Karpas-422 (cell line): ENCODE results near the gene PRPF40B. TPM values are rescaled to one million over a fixed set of nuclear protein-coding genes. Genes with fewer than 3 reads are reported as not detected.

Experiments used
- DNase-seq: peaks from one replicate; pipeline ENCODE4 v3.0.0-alpha.2; 2015
- H2AFZ ChIP-seq: fragments of 200-600 bp; sonication (generic); 2 replicates; pipeline ENCODE4 v1.6.1; 2014; ENCODE audit warnings: antibody characterized with exemption, low read length, mixed read lengths
- H3K27ac ChIP-seq: fragments of 200-600 bp; sonication (generic); 2 replicates; pipeline ENCODE4 v1.5.1; 2014; ENCODE audit warnings: mild to moderate bottlenecking, low read length, moderate library complexity
- H3K27me3 ChIP-seq: fragments of 200-600 bp; sonication (generic); 2 replicates; pipeline ENCODE4 v1.6.1; 2014; ENCODE audit warnings: low read length, mixed read lengths
- H3K36me3 ChIP-seq: fragments of 200-600 bp; sonication (generic); 2 replicates; pipeline ENCODE4 v1.6.1; 2014; ENCODE audit warnings: low read length, mixed read lengths; ENCODE audit not compliant: insufficient read depth
- H3K4me1 ChIP-seq: fragments of 200-600 bp; sonication (generic); 2 replicates; pipeline ENCODE4 v1.6.1; 2014; ENCODE audit warnings: mild to moderate bottlenecking, low read length, mixed read lengths
- H3K4me2 ChIP-seq: fragments of 200-600 bp; sonication (generic); 2 replicates; pipeline ENCODE4 v1.6.1; 2014; ENCODE audit warnings: low read length, low read depth, mild to moderate bottlenecking; ENCODE audit not compliant: poor library complexity, severe bottlenecking
- H3K4me3 ChIP-seq: fragments of 200-600 bp; sonication (generic); 2 replicates; pipeline ENCODE4 v1.5.1; 2014; ENCODE audit warnings: mild to moderate bottlenecking, antibody characterized with exemption, low read length, mixed read lengths
- H3K79me2 ChIP-seq: fragments of 200-600 bp; sonication (generic); 2 replicates; pipeline ENCODE4 v1.6.1; 2014; ENCODE audit warnings: mild to moderate bottlenecking, low read length, mixed read lengths
- H3K9ac ChIP-seq: fragments of 200-600 bp; sonication (generic); 2 replicates; pipeline ENCODE4 v1.6.0; 2014; ENCODE audit warnings: low read length
- H3K9me2 ChIP-seq: fragments of 200-600 bp; sonication (generic), shearing (Covaris generic); replicated peaks from 2 replicates; pipeline ENCODE4 v1.6.0; 2014; ENCODE audit warnings: mild to moderate bottlenecking, low read length, moderate library complexity; ENCODE audit not compliant: insufficient read depth
- H3K9me3 ChIP-seq: fragments of 300-700, 200-600 bp; sonication (generic); 2 replicates; pipeline ENCODE4 v1.6.1; 2014; ENCODE audit warnings: low read length, mixed read lengths
- H4K20me1 ChIP-seq: fragments of 200-600 bp; sonication (generic); 2 replicates; pipeline ENCODE4 v1.6.1; 2014; ENCODE audit warnings: mild to moderate bottlenecking, antibody characterized with exemption, low read length, low read depth; ENCODE audit not compliant: insufficient read depth
- total RNA-seq: library from RNA; depleted of rRNA; stranded (reverse); fragments of >200 nt; shearing (Covaris generic); gene quantifications from 2 replicates; pipeline ENCODE4 v1.2.3, GENCODE V29; 2014; ENCODE audit warnings: low replicate concordance

PRPF40B gene
- total RNA-seq, 1 experiment from 2014 or later = 5.0 TPM

DNA sequence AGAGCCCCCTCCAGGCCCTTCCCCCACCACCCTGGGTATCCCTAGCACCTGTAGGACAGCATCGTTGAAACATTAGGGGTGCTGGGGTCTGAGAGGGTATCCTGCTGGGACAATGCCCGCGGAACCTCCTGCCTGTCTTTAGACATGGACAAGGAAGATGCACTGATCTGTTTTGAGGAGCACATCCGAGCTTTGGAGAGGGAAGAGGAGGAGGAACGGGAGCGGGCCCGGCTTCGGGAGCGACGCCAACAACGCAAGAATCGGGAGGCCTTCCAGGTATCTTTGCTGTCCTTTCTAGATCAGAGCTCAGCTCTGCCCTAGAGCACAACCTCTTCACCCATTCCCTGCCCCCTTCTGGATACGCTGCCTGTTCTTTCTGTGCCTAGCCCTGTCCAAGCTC lies 13.2 kb downstream of the PRPF40B start:
- H2AFZ ChIP-seq = no peak overlapping the region
- no peak overlapping the region for H3K4me3 ChIP-seq
- H3K36me3 ChIP-seq = no peaks in the 10 kb centered on the region
- H3K9me2 ChIP-seq = no peaks in the 10 kb centered on the region
- no peaks in the 10 kb centered on the region for H3K27me3 ChIP-seq
- H3K4me1 ChIP-seq = peaks cover 4% of the 10 kb centered on the region
- no peaks in the 10 kb centered on the region; the same call in 1 of the 2 replicates for H4K20me1 ChIP-seq
- no peak overlapping the region for H3K9ac ChIP-seq
- no peak overlapping the region for H3K4me2 ChIP-seq
- H3K79me2 ChIP-seq = no peaks in the 10 kb centered on the region
- DNase-seq = no peak
- H3K9me3 ChIP-seq = no peaks in the 10 kb centered on the region
- H3K27ac ChIP-seq = no peak overlapping the region

DNA sequence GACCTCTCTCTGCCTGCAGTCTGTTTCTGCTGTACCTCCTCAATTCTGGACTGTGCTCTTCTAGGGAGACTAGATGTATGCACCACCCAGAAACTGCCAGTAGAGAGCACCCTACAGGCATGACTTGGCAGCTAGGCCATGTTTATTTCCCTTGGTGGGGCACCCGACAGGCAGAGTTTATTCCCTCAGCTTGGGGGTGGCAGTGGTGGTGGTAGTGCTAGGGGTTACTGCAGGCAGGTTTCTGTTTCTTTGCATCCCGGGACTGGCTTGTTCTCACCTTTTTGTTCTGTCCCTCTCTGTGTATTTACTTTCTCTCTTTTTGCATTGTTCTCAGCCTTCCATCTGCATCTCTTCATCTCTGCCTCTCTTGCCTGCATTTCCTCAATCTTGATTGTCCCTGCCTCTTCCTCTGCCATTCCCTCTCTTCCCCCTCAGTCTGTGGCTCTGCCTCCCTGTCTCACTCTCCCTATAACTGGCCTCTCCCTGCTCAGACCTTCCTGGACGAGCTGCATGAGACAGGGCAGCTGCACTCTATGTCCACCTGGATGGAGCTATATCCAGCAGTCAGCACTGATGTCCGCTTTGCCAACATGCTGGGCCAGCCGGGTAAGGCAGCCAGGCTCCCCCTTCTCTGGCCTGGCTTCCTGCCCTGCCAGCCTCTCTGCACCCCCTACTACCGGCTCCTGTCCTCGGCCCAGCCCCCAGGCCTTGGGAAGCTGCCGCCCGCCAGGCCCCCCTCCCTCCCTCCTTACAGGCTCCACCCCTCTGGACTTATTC lies 13.8 kb downstream of the PRPF40B start:
- Histone ChIP-seq H3K9ac (no peak overlapping the region), H3K27me3 (no peaks in the 10 kb centered on the region), H3K36me3 (no peaks in the 10 kb centered on the region), H3K79me2 (no peaks in the 10 kb centered on the region), H3K9me3 (no peaks in the 10 kb centered on the region), H2AFZ (no peak overlapping the region), H3K27ac (no peak overlapping the region), H4K20me1 (no peaks in the 10 kb centered on the region; the same call in 1 of the 2 replicates), H3K4me2 (no peak overlapping the region), H3K4me3 (no peak overlapping the region), H3K4me1 (peaks cover 4% of the 10 kb centered on the region), H3K9me2 (no peaks in the 10 kb centered on the region)
- DNase-seq = peak; percentile 87

DNA sequence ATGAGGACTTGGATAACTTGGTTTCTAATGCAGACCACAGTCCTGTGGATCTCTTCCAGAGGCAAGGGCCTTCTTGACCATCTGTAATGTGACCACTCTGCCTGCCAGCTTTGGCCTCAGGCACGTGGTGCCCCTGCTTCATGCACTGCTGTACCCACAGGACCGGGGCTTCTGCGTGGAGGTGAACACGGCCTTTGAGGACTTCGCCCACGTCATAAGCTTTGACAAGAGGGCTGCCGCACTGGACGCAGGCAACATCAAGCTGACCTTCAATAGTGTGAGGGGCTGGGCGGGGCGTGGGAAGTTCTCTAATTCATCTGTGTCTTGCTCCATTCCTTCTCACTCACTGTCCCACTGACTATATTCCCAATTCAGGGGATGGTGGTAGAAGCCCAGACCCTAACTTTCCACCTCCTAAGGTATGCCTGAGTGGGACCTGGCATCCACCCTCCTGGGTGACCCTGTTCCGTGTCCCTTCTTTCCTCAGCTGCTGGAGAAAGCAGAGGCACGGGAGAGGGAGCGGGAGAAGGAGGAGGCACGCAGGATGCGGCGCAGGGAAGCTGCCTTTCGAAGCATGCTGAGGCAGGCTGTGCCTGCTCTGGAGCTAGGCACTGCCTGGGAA lies 18.5 kb downstream of the PRPF40B start:
- Histone ChIP-seq H4K20me1 (no peaks in the 10 kb centered on the region; the same call in 1 of the 2 replicates), H3K4me2 (no peak overlapping the region), H3K4me1 (peaks cover 7% of the 10 kb centered on the region), H3K27me3 (no peaks in the 10 kb centered on the region), H3K9me3 (no peaks in the 10 kb centered on the region), H2AFZ (no peak overlapping the region), H3K79me2 (no peaks in the 10 kb centered on the region), H3K4me3 (no peak overlapping the region), H3K36me3 (no peaks in the 10 kb centered on the region), H3K27ac (no peak overlapping the region), H3K9ac (no peak overlapping the region), H3K9me2 (no peaks in the 10 kb centered on the region)
- no peak for DNase-seq

DNA sequence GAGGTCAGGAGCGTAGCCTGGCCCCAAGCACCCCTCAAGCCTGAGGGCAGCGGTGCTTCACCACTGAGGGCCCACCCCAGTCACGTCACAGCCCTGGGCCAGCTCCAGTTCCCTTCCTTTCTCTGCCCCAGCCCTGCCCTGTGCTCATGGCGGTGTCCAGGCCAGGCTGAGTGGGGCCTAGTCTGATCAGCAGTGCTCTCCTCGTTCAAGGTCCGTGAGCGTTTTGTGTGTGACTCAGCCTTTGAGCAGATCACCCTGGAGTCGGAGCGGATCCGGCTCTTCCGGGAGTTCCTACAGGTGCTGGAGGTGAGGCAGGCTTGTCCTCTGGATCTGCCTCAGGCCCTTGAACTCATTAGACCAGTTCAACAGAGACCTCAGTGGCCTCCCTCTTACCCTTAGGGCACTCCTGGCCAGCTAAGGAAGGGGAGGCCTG lies 19.0 kb downstream of the PRPF40B start:
- H3K4me1 ChIP-seq = peaks cover 7% of the 10 kb centered on the region
- H4K20me1 ChIP-seq = no peaks in the 10 kb centered on the region; the same call in 1 of the 2 replicates
- DNase-seq = no peak
- no peaks in the 10 kb centered on the region for H3K79me2 ChIP-seq
- no peaks in the 10 kb centered on the region for H3K9me3 ChIP-seq
- H3K36me3 ChIP-seq = no peaks in the 10 kb centered on the region
- no peaks in the 10 kb centered on the region for H3K9me2 ChIP-seq
- H3K27me3 ChIP-seq = no peaks in the 10 kb centered on the region
- no peak overlapping the region for H2AFZ ChIP-seq
- no peak overlapping the region for H3K4me3 ChIP-seq
- H3K4me2 ChIP-seq = no peak overlapping the region
- H3K27ac ChIP-seq = no peak overlapping the region
- H3K9ac ChIP-seq = no peak overlapping the region

DNA sequence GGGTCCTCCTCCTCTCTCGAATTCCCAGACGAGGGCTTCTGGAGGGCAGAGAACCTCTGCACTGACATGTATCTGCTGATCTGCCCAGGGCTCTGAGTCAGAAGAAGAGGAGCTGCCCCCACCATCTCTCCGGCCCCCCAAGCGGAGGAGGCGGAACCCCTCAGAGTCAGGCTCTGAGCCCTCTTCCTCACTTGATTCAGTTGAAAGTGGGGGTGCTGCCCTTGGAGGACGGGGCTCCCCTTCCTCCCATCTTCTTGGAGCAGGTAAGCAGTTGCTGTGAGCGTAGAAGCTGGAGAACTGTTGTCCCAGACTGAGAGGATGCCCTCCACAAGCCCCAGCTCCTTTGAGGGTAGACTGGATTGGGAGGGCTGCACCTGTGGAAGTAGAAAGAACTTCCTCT lies 19.8 kb downstream of the PRPF40B start:
- Histone ChIP-seq H3K9ac (no peak overlapping the region), H2AFZ (no peak overlapping the region), H3K4me1 (peaks cover 7% of the 10 kb centered on the region), H3K9me3 (no peaks in the 10 kb centered on the region), H3K36me3 (no peaks in the 10 kb centered on the region), H3K4me2 (no peak overlapping the region), H4K20me1 (no peaks in the 10 kb centered on the region; the same call in 1 of the 2 replicates), H3K9me2 (no peaks in the 10 kb centered on the region), H3K79me2 (no peaks in the 10 kb centered on the region), H3K27me3 (no peaks in the 10 kb centered on the region), H3K27ac (no peak overlapping the region), H3K4me3 (no peak overlapping the region)
- DNase-seq = no peak

DNA sequence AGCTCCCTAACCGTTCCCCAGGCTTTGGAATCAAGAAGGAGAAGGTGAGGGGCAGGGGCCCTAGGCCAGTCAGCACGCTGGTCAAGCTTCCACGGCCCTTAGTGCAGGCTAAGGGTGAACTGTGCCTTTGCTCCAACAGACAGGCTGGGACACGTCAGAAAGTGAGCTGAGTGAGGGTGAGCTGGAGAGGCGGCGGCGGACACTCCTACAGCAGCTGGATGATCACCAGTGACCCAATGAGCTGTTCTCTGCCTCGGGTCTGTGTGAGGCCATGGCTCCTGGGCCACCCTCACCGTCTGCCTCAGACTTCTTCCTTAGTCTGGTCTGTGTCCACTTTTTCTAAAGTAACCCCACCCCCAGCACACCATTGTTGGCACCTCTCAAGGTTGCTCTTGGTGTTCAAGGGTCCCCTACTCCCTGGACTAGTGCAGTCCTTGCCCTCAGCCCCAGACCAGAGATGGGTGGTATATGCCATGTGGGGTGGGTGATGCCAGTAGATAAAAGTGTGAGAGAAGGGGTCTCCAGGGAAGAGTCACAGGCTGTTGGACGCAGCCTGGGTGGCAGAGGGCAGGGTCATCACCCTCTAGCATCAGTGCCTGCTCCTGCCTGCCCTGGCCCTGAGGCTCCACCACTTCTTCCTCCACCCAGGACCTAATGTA lies 20.7 kb downstream of the PRPF40B start:
- no peak for DNase-seq
- Histone ChIP-seq H3K9ac (no peak overlapping the region), H3K79me2 (no peaks in the 10 kb centered on the region), H3K36me3 (no peaks in the 10 kb centered on the region), H2AFZ (no peak overlapping the region), H3K4me2 (no peak overlapping the region), H3K9me3 (no peaks in the 10 kb centered on the region), H3K4me1 (peaks cover 6% of the 10 kb centered on the region), H4K20me1 (no peaks in the 10 kb centered on the region; the same call in 1 of the 2 replicates), H3K4me3 (no peak overlapping the region), H3K27me3 (no peaks in the 10 kb centered on the region), H3K9me2 (no peaks in the 10 kb centered on the region), H3K27ac (no peak overlapping the region)

DNA sequence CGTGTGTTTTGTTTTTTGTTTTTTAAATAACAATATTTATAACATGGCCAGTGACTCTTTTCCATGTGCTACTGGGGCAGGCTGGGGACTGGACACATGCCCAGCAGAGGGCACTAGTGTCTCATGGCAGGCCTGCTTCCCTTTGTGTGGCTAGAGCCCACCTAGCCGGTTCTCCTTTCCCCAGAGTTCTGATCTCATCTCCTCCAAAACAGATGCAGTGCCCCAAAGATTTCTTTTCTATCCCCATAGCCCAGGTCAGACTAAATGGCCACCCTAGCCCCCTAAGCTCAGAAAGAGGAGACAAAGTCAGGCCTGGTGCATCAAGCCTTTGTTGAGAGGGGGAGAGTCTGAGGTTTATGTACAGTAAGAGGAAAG lies 21.2 kb downstream of the PRPF40B start:
- no peak overlapping the region for H3K4me3 ChIP-seq
- H3K27me3 ChIP-seq = no peaks in the 10 kb centered on the region
- no peaks in the 10 kb centered on the region for H3K79me2 ChIP-seq
- DNase-seq = peak; percentile 90
- no peaks in the 10 kb centered on the region for H3K9me2 ChIP-seq
- H3K4me2 ChIP-seq = no peak overlapping the region
- peaks cover 3% of the 10 kb centered on the region; the same call in 1 of the 2 replicates for H3K4me1 ChIP-seq
- H3K9ac ChIP-seq = no peak overlapping the region
- no peaks in the 10 kb centered on the region; the same call in 1 of the 2 replicates for H4K20me1 ChIP-seq
- no peaks in the 10 kb centered on the region for H3K36me3 ChIP-seq
- no peak overlapping the region for H3K27ac ChIP-seq
- no peaks in the 10 kb centered on the region for H3K9me3 ChIP-seq
- H2AFZ ChIP-seq = no peak overlapping the region
